Caco-2 (cell line): Measurements from ENCODE around the gene SNHG17. TPM values are rescaled to one million over a fixed set of nuclear protein-coding genes. Genes with fewer than 3 reads are reported as not detected.

Source experiments
- total RNA-seq: library from RNA; stranded (reverse); gene quantifications from 2 replicates; pipeline ENCODE4 v1.2.3, GENCODE V29; 2022

The SNHG17 gene
- total RNA-seq, 1 experiment from 2014 or later: 362 TPM

Other genes starting within 250 kb of the SNHG17 start
- 0.19 and 0.20 TPM in 2 replicates for gene KIAA1755, start 174.6 kb downstream of the SNHG17 start, total RNA-seq
- not detected in 2 replicates for gene BPI, start 131.2 kb downstream of the SNHG17 start, total RNA-seq
- not detected in 2 replicates for gene LBP, start 88.8 kb downstream of the SNHG17 start, total RNA-seq
- 69.1 and 72.3 TPM in 2 replicates for gene RALGAPB, start 37.5 kb upstream of the SNHG17 start, total RNA-seq
- gene ADIG, start 145.9 kb upstream of the SNHG17 start, total RNA-seq: not detected in 2 replicates
- 0.14 TPM in 1 of 2 replicates, not detected in the other for gene ARHGAP40, start 166.5 kb upstream of the SNHG17 start, total RNA-seq